SW 1271 (cell line): ENCODE data around the gene CTNNA2.

Experiments
- DNase-seq, 2 experiments: peaks; one replicate each; lab custom pipeline; 2025; lab: John Stamatoyannopoulos, UW

Gene CTNNA2

GRCh38 chr2:80291656-80292055, 778.8 kb downstream of the CTNNA2 start:
- no peak for DNase-seq

- DNase-seq = no peak
These were observed 779.6 kb downstream of the CTNNA2 start for GRCh38 chr2:80292474-80292873.

GRCh38 chr2:80293039-80293438, 780.2 kb downstream of the CTNNA2 start:
- DNase-seq = no peak

- DNase-seq = no peak
These were observed 786.1 kb downstream of the CTNNA2 start for GRCh38 chr2:80298954-80299353.

GRCh38 chr2:80299661-80300060, 786.8 kb downstream of the CTNNA2 start:
- DNase-seq = no peak

GRCh38 chr2:80300346-80300745, 787.5 kb downstream of the CTNNA2 start:
- no peak for DNase-seq

GRCh38 chr2:80300954-80301353, 788.1 kb downstream of the CTNNA2 start:
- no peak for DNase-seq

- DNase-seq = no peak
These were observed 789.1 kb downstream of the CTNNA2 start for GRCh38 chr2:80302001-80302313.

- DNase-seq = no peak
These were observed 789.6 kb downstream of the CTNNA2 start for GRCh38 chr2:80302314-80303005.

GRCh38 chr2:80303006-80303908, 790.4 kb downstream of the CTNNA2 start:
- DNase-seq = no peak

GRCh38 chr2:80303909-80304837, 791.3 kb downstream of the CTNNA2 start, which contains the start of gene LRRTM1:
Gene LRRTM1, minus strand, starts transcription at chr2:80304752. Its CDS starts 933 bp downstream, at chr2:80303819.
- no peak for DNase-seq

- DNase-seq = no peak
These were observed 798.5 kb downstream of the CTNNA2 start for GRCh38 chr2:80311304-80311703.

GRCh38 chr2:80312282-80312839, 799.5 kb downstream of the CTNNA2 start:
- no peak for DNase-seq

GRCh38 chr2:80322311-80322920, 809.6 kb downstream of the CTNNA2 start:
- no peak for DNase-seq

- DNase-seq = no peak
These were observed 810.1 kb downstream of the CTNNA2 start for GRCh38 chr2:80322958-80323357.

- DNase-seq = no peak
These were observed 810.8 kb downstream of the CTNNA2 start for GRCh38 chr2:80323610-80324009.

- no peak for DNase-seq
These were observed 811.7 kb downstream of the CTNNA2 start for GRCh38 chr2:80324525-80324924.

- peak in 1 of 2 experiments; percentile 46 for DNase-seq
These were observed 813.4 kb downstream of the CTNNA2 start for GRCh38 chr2:80326214-80326613.

GRCh38 chr2:80326861-80327260, 814.0 kb downstream of the CTNNA2 start:
- DNase-seq = no peak

GRCh38 chr2:80328159-80328571, 815.3 kb downstream of the CTNNA2 start:
- no peak for DNase-seq

- DNase-seq = no peak
These were observed 816.6 kb downstream of the CTNNA2 start for GRCh38 chr2:80329491-80329890.
